ENCODE results near the gene HBEGF. TPM values are rescaled to one million over a fixed set of nuclear protein-coding genes. Genes with fewer than 3 reads are reported as not detected.

Gene HBEGF
- total and polyA plus RNA-seq, 4 donors: 0.60 to 1.0 (median 0.78) TPM

- no peak overlapping the region for H3K9ac ChIP-seq (ENCODE audit: low read depth in 1 of 2, low read length in 2 of 2)
- no peak for DNase-seq (ENCODE audit: low spot score)
- no peaks in the 10 kb centered on the region for H3K36me3 ChIP-seq (ENCODE audit: control insufficient read depth in 4 of 4, insufficient read depth in 3 of 4, low read depth in 1 of 4, low read length in 3 of 4)
- H3K4me3 ChIP-seq (ENCODE audit: low read depth in 1 of 3, low read length in 3 of 3): no peak overlapping the region
- H3K27me3 ChIP-seq (ENCODE audit: control insufficient read depth in 4 of 4, insufficient read depth in 4 of 4, low read length in 3 of 4): no peaks in the 10 kb centered on the region
- no peaks in the 10 kb centered on the region for H3K9me3 ChIP-seq (ENCODE audit: control insufficient read depth in 4 of 4, low read length in 3 of 4)
- peaks cover 2 to 12% (median 4%) of the 10 kb centered on the region in 4 donors for H3K4me1 ChIP-seq (ENCODE audit: control insufficient read depth in 4 of 4, insufficient read depth in 4 of 4, low read length in 3 of 4)
- H3K27ac ChIP-seq (ENCODE audit: low read depth in 1 of 2, low read length in 2 of 2): no peak overlapping the region
- WGBS: 84% methylated on average over 7 of the region's 7 CpGs
- TF ChIP-seq TAF1 (conservative IDR thresholded peaks at IDR 0.05) (no peak), FOXA1 (IDR thresholded peaks at IDR 0.05) (no peak), HNF4G (IDR thresholded peaks at IDR 0.05) (no peak), RAD21 (IDR thresholded peaks at IDR 0.05) (no peak), YY1 (IDR thresholded peaks at IDR 0.05) (no peak), FOXA2 (IDR thresholded peaks at IDR 0.05) (no peak), JUND (IDR thresholded peaks at IDR 0.05) (no peak), RXRA (IDR thresholded peaks at IDR 0.05) (no peak), REST (IDR thresholded peaks at IDR 0.05) (no peak), MAX (IDR thresholded peaks at IDR 0.05) (no peak), EGR1 (IDR thresholded peaks at IDR 0.05; ENCODE audit: low read depth in 2 of 2) (no peak), ATF3 (IDR thresholded peaks at IDR 0.05) (no peak)
Observed at GRCh38 chr5:140366589-140367255, 20.3 kb upstream of the HBEGF start.

GRCh38 chr5:140365941-140366340 lies 19.5 kb upstream of the HBEGF start:
- no peak overlapping the region for H3K27ac ChIP-seq (ENCODE audit: low read depth in 1 of 2, low read length in 2 of 2)
- no peaks in the 10 kb centered on the region for H3K27me3 ChIP-seq (ENCODE audit: control insufficient read depth in 4 of 4, insufficient read depth in 4 of 4, low read length in 3 of 4)
- H3K4me3 ChIP-seq (ENCODE audit: low read depth in 1 of 3, low read length in 3 of 3): no peak overlapping the region
- H3K9ac ChIP-seq (ENCODE audit: low read depth in 1 of 2, low read length in 2 of 2): no peak overlapping the region
- peaks cover 2 to 12% (median 4%) of the 10 kb centered on the region in 4 donors for H3K4me1 ChIP-seq (ENCODE audit: control insufficient read depth in 4 of 4, insufficient read depth in 4 of 4, low read length in 3 of 4)
- TF ChIP-seq GABPA (IDR thresholded peaks at IDR 0.05 in 1 of 2, conservative IDR thresholded peaks at IDR 0.05 in 1 of 2): no peak
- TF ChIP-seq HNF4G (IDR thresholded peaks at IDR 0.05): no peak
- TF ChIP-seq FOXA1 (IDR thresholded peaks at IDR 0.05): no peak
- no peak for TF ChIP-seq TAF1 (conservative IDR thresholded peaks at IDR 0.05)
- no peak for TF ChIP-seq MAX (IDR thresholded peaks at IDR 0.05)
- TF ChIP-seq EGR1 (IDR thresholded peaks at IDR 0.05; ENCODE audit: low read depth in 2 of 2): no peak
- no peak for TF ChIP-seq YY1 (IDR thresholded peaks at IDR 0.05)
- TF ChIP-seq REST (IDR thresholded peaks at IDR 0.05): no peak
- no peak for TF ChIP-seq ATF3 (IDR thresholded peaks at IDR 0.05)
- TF ChIP-seq FOXA2 (IDR thresholded peaks at IDR 0.05): no peak
- no peaks in the 10 kb centered on the region for H3K9me3 ChIP-seq (ENCODE audit: control insufficient read depth in 4 of 4, low read length in 3 of 4)
- no peaks in the 10 kb centered on the region for H3K36me3 ChIP-seq (ENCODE audit: control insufficient read depth in 4 of 4, insufficient read depth in 3 of 4, low read depth in 1 of 4, low read length in 3 of 4)
- 96% methylated on average over 4 of the region's 4 CpGs for WGBS
- DNase-seq (ENCODE audit: low spot score): no peak

All from liver (tissue), 9 donors.